Liver (tissue), 9 donors: Measurements from ENCODE around the gene WWC1. TPM values are rescaled to one million over a fixed set of nuclear protein-coding genes. Genes with fewer than 3 reads are reported as not detected.

Source experiments
- DNase-seq: peaks from one replicate; pipeline ENCODE4 v3.0.0-alpha.2; 2017; ENCODE audit warnings: low spot score
- H3K27ac ChIP-seq, 2 donors: one replicate each; pipeline ENCODE4 v1.7.0; 2013; ENCODE audit warnings: inconsistent platforms in 2 of 2, low read length in 2 of 2, control low read depth in 1 of 2, low read depth in 1 of 2, mild to moderate bottlenecking in 1 of 2
- H3K27me3 ChIP-seq, 4 donors: one replicate each; pipeline versions ENCODE4 v1.6.1 to v1.7.0; 2013; ENCODE audit warnings: low read length in 3 of 4, inconsistent platforms in 1 of 4, mild to moderate bottlenecking in 1 of 4, moderate library complexity in 1 of 4; ENCODE audit not compliant: control insufficient read depth in 4 of 4, insufficient read depth in 4 of 4
- H3K36me3 ChIP-seq, 4 donors: one replicate each; pipeline versions ENCODE4 v1.6.1 to v1.7.0; 2013; ENCODE audit warnings: low read length in 3 of 4, mild to moderate bottlenecking in 3 of 4, low read depth in 1 of 4, moderate library complexity in 1 of 4; ENCODE audit not compliant: control insufficient read depth in 4 of 4, insufficient read depth in 3 of 4
- H3K4me1 ChIP-seq, 4 donors: one replicate each; pipeline versions ENCODE4 v1.6.1 to v1.7.0; 2013; ENCODE audit warnings: low read length in 3 of 4, mild to moderate bottlenecking in 3 of 4, moderate library complexity in 1 of 4; ENCODE audit not compliant: control insufficient read depth in 4 of 4, insufficient read depth in 4 of 4
- H3K4me3 ChIP-seq, 3 donors: one replicate each; pipeline versions ENCODE4 v1.6.1 to v1.7.0; 2013; ENCODE audit warnings: low read length in 3 of 3, control low read depth in 1 of 3, low read depth in 1 of 3, mild to moderate bottlenecking in 1 of 3
- H3K9ac ChIP-seq, 2 donors: one replicate each; pipeline ENCODE4 v1.7.0; 2013; ENCODE audit warnings: low read length in 2 of 2, mild to moderate bottlenecking in 2 of 2, moderate library complexity in 2 of 2, control low read depth in 1 of 2, low read depth in 1 of 2
- H3K9me3 ChIP-seq, 4 donors: one replicate each; pipeline versions ENCODE4 v1.6.1 to v1.7.0; 2013; ENCODE audit warnings: low read length in 3 of 4; ENCODE audit not compliant: control insufficient read depth in 4 of 4
- ATF3 ChIP-seq: IDR thresholded peaks from 2 replicates; pipeline ENCODE4 v1.6.1; 2016; ENCODE audit warnings: antibody characterized with exemption
- CTCF ChIP-seq: fragments of 150-350 bp; IDR thresholded peaks from 2 replicates; pipeline ENCODE4 v1.5.1; 2017; ENCODE audit warnings: improper control_type of control experiment, low read depth, low read length; ENCODE audit not compliant: missing input control
- EGR1 ChIP-seq, 2 donors: IDR thresholded peaks; 2 replicates each; pipeline ENCODE4 v1.6.1; 2016 to 2018; ENCODE audit warnings: antibody characterized with exemption in 2 of 2, low read depth in 2 of 2
- FOXA1 ChIP-seq: IDR thresholded peaks from 2 replicates; pipeline ENCODE4 v1.6.1; 2016; ENCODE audit warnings: antibody characterized with exemption
- FOXA2 ChIP-seq: IDR thresholded peaks from 2 replicates; pipeline ENCODE4 v1.6.1; 2016; ENCODE audit warnings: antibody characterized with exemption
- GABPA ChIP-seq, 2 donors: IDR thresholded peaks in 1 of 2; conservative IDR thresholded peaks in 1 of 2; 2 replicates each; pipeline ENCODE4 v1.6.1; 2016; ENCODE audit warnings: antibody characterized with exemption in 2 of 2, mild to moderate bottlenecking in 1 of 2, moderate library complexity in 1 of 2
- HNF4G ChIP-seq: IDR thresholded peaks from 2 replicates; pipeline ENCODE4 v1.6.1; 2016; ENCODE audit warnings: antibody characterized with exemption
- JUND ChIP-seq, 2 donors: IDR thresholded peaks; 2 replicates each; pipeline ENCODE4 v1.6.1; 2016; ENCODE audit warnings: antibody characterized with exemption in 2 of 2
- MAX ChIP-seq: IDR thresholded peaks from 2 replicates; pipeline ENCODE4 v1.6.1; 2016; ENCODE audit warnings: antibody characterized with exemption
- NR2F2 ChIP-seq: IDR thresholded peaks from 2 replicates; pipeline ENCODE4 v1.6.1; 2016; ENCODE audit warnings: antibody characterized with exemption
- RAD21 ChIP-seq, 2 donors: IDR thresholded peaks; 2 replicates each; pipeline ENCODE4 v1.6.1; 2016; ENCODE audit warnings: antibody characterized with exemption in 2 of 2, mild to moderate bottlenecking in 2 of 2
- REST ChIP-seq: IDR thresholded peaks from 2 replicates; pipeline ENCODE4 v1.6.1; 2016; ENCODE audit warnings: antibody characterized with exemption, mild to moderate bottlenecking
- RXRA ChIP-seq, 2 donors: IDR thresholded peaks; 2 replicates each; pipeline ENCODE4 v1.6.1; 2017 to 2018; ENCODE audit warnings: antibody characterized with exemption in 2 of 2, mild to moderate bottlenecking in 1 of 2
- SP1 ChIP-seq: IDR thresholded peaks from 2 replicates; pipeline ENCODE4 v1.6.1; 2018; ENCODE audit warnings: antibody characterized with exemption, mild to moderate bottlenecking
- TAF1 ChIP-seq: conservative IDR thresholded peaks from 2 replicates; pipeline ENCODE4 v1.6.1; 2016; ENCODE audit warnings: antibody characterized with exemption, mild to moderate bottlenecking
- YY1 ChIP-seq: IDR thresholded peaks from 2 replicates; pipeline ENCODE4 v1.6.1; 2016; ENCODE audit warnings: antibody characterized with exemption, mild to moderate bottlenecking
- WGBS: extraction: QIAGEN DNeasy Blood & Tissue Kit; methylation state at CpG from one replicate; pipeline ENCODE4 v1.1.7; 2013; 5-methylcytosine and 5-hydroxymethylcytosine counted together
- polyA plus RNA-seq, 2 donors: library from polyadenylated mRNA; stranded (reverse) in 1 of 2; unstranded in 1 of 2; fragments of 200-250 nt in 1 of 2; fragments of >200 nt in 1 of 2; fragmentation: Nextera tagmentation in 1 of 2; extraction: Ambion mirVana in 1 of 2; gene quantifications; one replicate each; pipeline versions ENCODE4 v1.2.1 to v1.2.3, GENCODE V29; 2013 to 2015
- total RNA-seq, 2 donors: library from RNA; depleted of rRNA; stranded (reverse); fragments of >200 nt; gene quantifications; one replicate each; pipeline ENCODE4 v1.2.3, GENCODE V29; 2014
- donor health status: healthy.
- donor health status: healthy.
- donor health status: healthy.
- donor health status: healthy.
- donor health status: healthy.

The WWC1 gene
- total and polyA plus RNA-seq, 4 donors = 5.9 to 25.1 (median 14.8) TPM

- Histone ChIP-seq H3K36me3 (peaks cover 6 to 82% (median 39%) of the 10 kb centered on the region in 4 donors), H3K9me3 (no peaks in the 10 kb centered on the region), H3K27ac (no peak overlapping the region), H3K9ac (no peak overlapping the region), H3K4me3 (no peak overlapping the region), H3K27me3 (no peaks in the 10 kb centered on the region), H3K4me1 (no peaks in the 10 kb centered on the region)
- no peak for DNase-seq
- 91% methylated on average over 3 of the region's 3 CpGs for WGBS
- TF ChIP-seq MAX (no peak), SP1 (no peak), CTCF (no peak), FOXA1 (no peak), RAD21 (IDR thresholded peaks at IDR 0.05) (no peak), ATF3 (no peak), EGR1 (IDR thresholded peaks at IDR 0.05; ENCODE audit: low read depth in 2 of 2) (no peak), REST (no peak), RXRA (IDR thresholded peaks at IDR 0.05) (no peak)
Observed at GRCh38 chr5:168411871-168412270, 120.4 kb downstream of the WWC1 start.

GRCh38 chr5:168413062-168413461, 121.6 kb downstream of the WWC1 start:
- DNase-seq = no peak
- no peak overlapping the region for H3K4me3 ChIP-seq
- 83% methylated on average over 3 of the region's 3 CpGs for WGBS
- no peaks in the 10 kb centered on the region for H3K27me3 ChIP-seq
- no peaks in the 10 kb centered on the region for H3K4me1 ChIP-seq
- H3K36me3 ChIP-seq = peaks cover 6 to 82% (median 34%) of the 10 kb centered on the region in 4 donors
- no peak for TF ChIP-seq SP1
- TF ChIP-seq YY1 = no peak
- TF ChIP-seq EGR1 (IDR thresholded peaks at IDR 0.05; ENCODE audit: low read depth in 2 of 2) = no peak
- TF ChIP-seq MAX = no peak
- no peak for TF ChIP-seq HNF4G
- TF ChIP-seq FOXA1 = no peak
- no peak for TF ChIP-seq REST
- no peak for TF ChIP-seq NR2F2
- TF ChIP-seq TAF1 = no peak
- no peak for TF ChIP-seq GABPA (IDR thresholded peaks at IDR 0.05 in 1 of 2, conservative IDR thresholded peaks at IDR 0.05 in 1 of 2)
- TF ChIP-seq JUND (IDR thresholded peaks at IDR 0.05) = no peak
- TF ChIP-seq RXRA (IDR thresholded peaks at IDR 0.05) = no peak
- TF ChIP-seq CTCF = no peak
- no peak for TF ChIP-seq FOXA2
- TF ChIP-seq RAD21 (IDR thresholded peaks at IDR 0.05) = no peak
- no peak overlapping the region for H3K9ac ChIP-seq
- H3K9me3 ChIP-seq = no peaks in the 10 kb centered on the region
- H3K27ac ChIP-seq = no peak overlapping the region
